ENCODE measurements around the gene TMEM132D. TPM values are rescaled to one million over a fixed set of nuclear protein-coding genes. Genes with fewer than 3 reads are reported as not detected.

The TMEM132D gene
- total and polyA plus RNA-seq, 2 of the 8 experiments (the other 6 are each of a cell fraction or from before 2014, with no cell fraction given): 3.5 to 10.1 TPM

DNA sequence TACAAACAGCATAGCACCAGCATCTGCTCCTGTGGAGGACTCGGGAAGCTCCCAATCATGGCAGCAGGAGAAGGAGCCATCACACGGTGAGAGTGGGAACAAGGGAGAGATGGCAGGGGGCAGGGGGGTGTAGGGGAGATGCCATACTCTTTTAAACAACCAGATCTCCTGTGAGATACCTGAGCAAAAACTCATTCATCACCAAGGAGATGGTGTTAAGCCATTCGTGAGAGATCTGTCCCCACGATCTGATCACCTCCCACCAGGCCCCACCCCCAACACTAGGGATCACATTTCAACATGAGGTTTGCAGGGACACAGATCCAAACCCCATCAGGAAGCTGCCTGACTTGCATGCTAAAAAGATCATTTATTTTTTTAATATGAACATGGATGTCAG lies 499.3 kb downstream of the TMEM132D start:
- no peak overlapping the region for H3K27ac ChIP-seq (ENCODE audit: low read depth, low read length)
- ChIA-PET POLR2A (ENCODE audit: partially characterized antibody) (no interaction called here), CTCF (ENCODE audit: partially characterized antibody) (interaction anchor here (1.1 kb wide), 1 partner anchor 112 kb away, joined by 3 read pairs; no protein-coding TSS in a partner anchor)
- no peak overlapping the region for H3K4me2 ChIP-seq (ENCODE audit: insufficient read depth in 1 of 2, low read depth in 2 of 2, low read length in 2 of 2)
- peaks cover 0 to 6% (median 0%) of the 10 kb centered on the region in 4 experiments; a peak in 1 of 7 replicates for H3K4me1 ChIP-seq (replicated peaks in 1 of 4; ENCODE audit: control insufficient read depth in 3 of 4, insufficient read depth in 4 of 4, low read length in 3 of 4)
- H3K27me3 ChIP-seq (replicated peaks in 1 of 4; ENCODE audit: control insufficient read depth in 3 of 4, extremely low read depth in 1 of 4, insufficient read depth in 3 of 4, low read length in 3 of 4): no peaks in the 10 kb centered on the region
- 75% methylated on average over 4 of the region's 4 CpGs; no CpG with 5 or more reads in 1 of the 2 experiments for WGBS, 2 experiments (ENCODE audit: extremely low coverage in 1 of 2, insufficient coverage in 1 of 2, insufficient read length in 1 of 2, insufficient replicate concordance in 2 of 2, low coverage in 1 of 2, low lambda C conversion rate in 2 of 2, missing lambda C conversion rate in 1 of 2)
- no peak overlapping the region for H2BK5ac ChIP-seq (ENCODE audit: low read depth, low read length)
- H2BK15ac ChIP-seq (ENCODE audit: low read length): no peak overlapping the region
- no peak overlapping the region for H3K9ac ChIP-seq (replicated peaks in 1 of 4; ENCODE audit: extremely low read depth in 1 of 4, low read depth in 3 of 4, low read length in 3 of 4)
- no peaks in the 10 kb centered on the region for H4K20me1 ChIP-seq (replicated peaks in 1 of 2; ENCODE audit: control insufficient read depth in 1 of 2, insufficient read depth in 2 of 2, low read length in 2 of 2)
- H4K8ac ChIP-seq (ENCODE audit: extremely low read depth, insufficient read depth, low read length): no peak overlapping the region
- no peak overlapping the region for H4K91ac ChIP-seq (replicated peaks; ENCODE audit: insufficient read length, low read length)
- no peak overlapping the region for H2AK5ac ChIP-seq (ENCODE audit: low read depth, low read length)
- H3K4me3 ChIP-seq (ENCODE audit: extremely low read depth in 1 of 4, insufficient read depth in 2 of 4, low read depth in 3 of 4, low read length in 4 of 4): no peak overlapping the region
- no peaks in the 10 kb centered on the region for H3K9me3 ChIP-seq (ENCODE audit: insufficient read depth in 2 of 2, low read depth in 1 of 2, low read length in 1 of 2)
- H4K5ac ChIP-seq (ENCODE audit: insufficient read length, low read depth, low read length): no peak overlapping the region
- DNase-seq (ENCODE audit: low read depth in 1 of 2, low spot score in 2 of 2) (no peak), FAIRE-seq (no peak)
- H3K18ac ChIP-seq (ENCODE audit: extremely low read depth, low read length): no peak overlapping the region
- no peaks in the 10 kb centered on the region for H3K79me2 ChIP-seq (ENCODE audit: control insufficient read depth in 1 of 2, insufficient read depth in 2 of 2, low read length in 2 of 2)
- H3K14ac ChIP-seq (ENCODE audit: insufficient read length): no peak overlapping the region
- H3K36me3 ChIP-seq (ENCODE audit: control insufficient read depth in 2 of 4, insufficient read depth in 4 of 4, low read length in 3 of 4): no peaks in the 10 kb centered on the region
- no peak overlapping the region for H2BK120ac ChIP-seq (replicated peaks; ENCODE audit: low read depth, low read length)
- no peak overlapping the region for H3K23ac ChIP-seq (ENCODE audit: insufficient read length)
- no peaks in the 10 kb centered on the region for H3K79me1 ChIP-seq (ENCODE audit: low read depth, low read length)
- no peak overlapping the region for H3K4ac ChIP-seq (replicated peaks; ENCODE audit: insufficient read length, low read depth, low read length)
- H2BK20ac ChIP-seq (ENCODE audit: low read length): no peak overlapping the region
- no peak overlapping the region for H3K56ac ChIP-seq (replicated peaks; ENCODE audit: insufficient read length, low read depth, low read length)
- no peak overlapping the region for H2AFZ ChIP-seq (ENCODE audit: low read length)
- TF ChIP-seq YY1 (IDR thresholded peaks at IDR 0.05; ENCODE audit: low read depth, low read length) (no peak), KDM1A (IDR thresholded peaks at IDR 0.05; ENCODE audit: borderline replicate concordance, low read length) (no peak), SRF (IDR thresholded peaks at IDR 0.05; ENCODE audit: low read depth, low read length) (no peak), NRF1 (IDR thresholded peaks at IDR 0.05; ENCODE audit: low read depth, low read length) (no peak), TBP (IDR thresholded peaks at IDR 0.05; ENCODE audit: low read depth, low read length) (no peak), BRCA1 (IDR thresholded peaks at IDR 0.05; ENCODE audit: low read depth, low read length) (no peak)
- no peaks in the 10 kb centered on the region for H3K23me2 ChIP-seq (ENCODE audit: low read depth, low read length)
- no peak overlapping the region for H2BK12ac ChIP-seq (ENCODE audit: low read depth, low read length)

Data from H1 (cell line).